Measurements from ENCODE around the gene MBOAT7. TPM values are rescaled to one million over a fixed set of nuclear protein-coding genes. Genes with fewer than 3 reads are reported as not detected.

MBOAT7 gene
- total and polyA plus RNA-seq, 2 of the 8 experiments (the other 6 are each of a cell fraction or from before 2014, with no cell fraction given), result 85.5 to 90.9 TPM

DNA sequence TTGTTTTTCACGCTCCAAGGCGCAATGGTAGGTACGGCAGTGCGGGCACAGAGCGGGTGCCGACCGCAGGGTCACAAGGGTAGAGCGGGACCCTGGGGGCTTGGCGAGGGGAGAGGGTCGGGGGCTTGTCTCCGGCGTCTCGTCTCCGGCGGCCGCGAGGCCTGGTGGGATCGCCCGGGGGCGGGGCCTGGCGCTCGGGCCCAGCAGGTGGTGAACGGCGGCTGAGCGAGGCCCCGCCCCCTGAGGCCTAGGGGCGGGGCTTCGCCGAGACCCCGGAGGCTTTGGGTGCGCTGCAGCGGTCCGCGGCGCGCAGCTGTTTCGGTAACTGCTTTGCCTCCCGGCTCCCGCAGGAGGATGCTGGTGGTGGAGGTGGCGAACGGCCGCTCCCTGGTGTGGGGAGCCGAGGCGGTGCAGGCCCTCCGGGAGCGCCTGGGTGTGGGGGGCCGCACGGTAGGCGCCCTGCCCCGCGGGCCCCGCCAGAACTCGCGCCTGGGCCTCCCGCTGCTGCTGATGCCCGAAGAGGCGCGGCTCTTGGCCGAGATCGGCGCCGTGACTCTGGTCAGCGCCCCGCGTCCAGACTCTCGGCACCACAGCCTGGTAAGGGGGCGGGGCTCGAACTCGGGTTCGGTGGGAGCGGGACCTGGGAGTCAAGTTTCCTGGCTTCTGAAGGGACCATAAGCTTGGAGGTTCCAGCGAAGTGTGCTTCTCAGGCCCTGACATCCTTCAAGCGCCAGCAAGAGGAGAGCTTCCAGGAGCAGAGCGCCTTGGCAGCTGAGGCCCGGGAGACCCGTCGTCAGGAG is 1.8 kb upstream of the MBOAT7 start, which contains the start of gene TSEN34 (continued):
- TF ChIP-seq EP300 (IDR thresholded peaks at IDR 0.05; ENCODE audit: borderline replicate concordance in 1 of 2, low read depth in 2 of 2, low read length in 2 of 2) (no peak), SAP30 (IDR thresholded peaks at IDR 0.05; ENCODE audit: insufficient read depth, insufficient replicate concordance, low read length) (no peak), FOSL1 (IDR thresholded peaks at IDR 0.05; ENCODE audit: insufficient read depth, low read depth, low read length) (no peak), CHD1 (IDR thresholded peaks at IDR 0.05; ENCODE audit: low read depth, low read length) (no peak), YY1 (IDR thresholded peaks at IDR 0.05; ENCODE audit: low read depth, low read length) (no peak), SRF (IDR thresholded peaks at IDR 0.05; ENCODE audit: low read depth, low read length) (no peak), SIN3A (conservative IDR thresholded peaks at IDR 0.05 in 1 of 2, IDR thresholded peaks at IDR 0.05 in 1 of 2; ENCODE audit: low read depth in 1 of 2, low read length in 2 of 2) (peak; percentile 23 to 82; a peak in 2 of 4 replicates), JUN (IDR thresholded peaks at IDR 0.05; ENCODE audit: low read depth, low read length) (no peak), KDM5A (IDR thresholded peaks at IDR 0.05; ENCODE audit: low read length) (0 out of 2 replicates have a peak, but pooled peaks have one; percentile 27)
